ENCODE measurements around the gene MLLT11. TPM values are rescaled to one million over a fixed set of nuclear protein-coding genes. Genes with fewer than 3 reads are reported as not detected.
A peak's percentile ranks its signal among the peaks of the same experiment; 100 is the strongest.

The MLLT11 gene
- total RNA-seq, 1 donor from 2014 or later: 16.3 TPM

GRCh38 chr1:151026460-151026859 is 33.7 kb upstream of the MLLT11 start:
- TF ChIP-seq CTCF (IDR thresholded peaks at IDR 0.05; ENCODE audit: unreplicated experiment): no peak
- Mint-ChIP-seq H3K27me3 (ENCODE audit: low read depth) (no peaks in the 10 kb centered on the region), H3K9me3 (no peaks in the 10 kb centered on the region), H3K4me1 (no peaks in the 10 kb centered on the region), H3K27ac (no peak overlapping the region), H3K36me3 (peaks cover 40% of the 10 kb centered on the region), H3K4me3 (no peak overlapping the region)
- DNase-seq (ENCODE audit: low spot score in 2 of 2, unreplicated experiment in 2 of 2): no peak

- H3K27ac Mint-ChIP-seq: no peak overlapping the region
- peaks cover 40% of the 10 kb centered on the region for H3K36me3 Mint-ChIP-seq
- no peaks in the 10 kb centered on the region for H3K9me3 Mint-ChIP-seq
- peaks cover 12% of the 10 kb centered on the region for H3K4me1 Mint-ChIP-seq
- H3K4me3 Mint-ChIP-seq: no peak overlapping the region
- H3K27me3 Mint-ChIP-seq (ENCODE audit: low read depth): no peaks in the 10 kb centered on the region
- TF ChIP-seq CTCF (IDR thresholded peaks at IDR 0.05; ENCODE audit: unreplicated experiment): no peak
- DNase-seq (ENCODE audit: low spot score in 2 of 2, unreplicated experiment in 2 of 2): no peak
Measured at GRCh38 chr1:151032164-151032563, 28.0 kb upstream of the MLLT11 start.

GRCh38 chr1:151035167-151035566 is 25.0 kb upstream of the MLLT11 start:
- no peaks in the 10 kb centered on the region for H3K27me3 Mint-ChIP-seq (ENCODE audit: low read depth)
- H3K4me1 Mint-ChIP-seq: peaks cover 15% of the 10 kb centered on the region
- peaks cover 32% of the 10 kb centered on the region for H3K36me3 Mint-ChIP-seq
- H3K4me3 Mint-ChIP-seq: no peak overlapping the region
- H3K27ac Mint-ChIP-seq: no peak overlapping the region
- TF ChIP-seq CTCF (IDR thresholded peaks at IDR 0.05; ENCODE audit: unreplicated experiment): no peak
- H3K9me3 Mint-ChIP-seq: no peaks in the 10 kb centered on the region
- DNase-seq (ENCODE audit: low spot score in 2 of 2, unreplicated experiment in 2 of 2): no peak

- Mint-ChIP-seq H3K27ac (peak within 1 kb of the TSS; percentile 75), H3K9me3 (no peaks in the 10 kb centered on the region), H3K36me3 (peaks cover 29% of the 10 kb centered on the region), H3K4me3 (no peak within 1 kb of the TSS), H3K4me1 (peaks cover 15% of the 10 kb centered on the region), H3K27me3 (ENCODE audit: low read depth) (no peaks in the 10 kb centered on the region)
- DNase-seq (ENCODE audit: low spot score in 2 of 2, unreplicated experiment in 2 of 2): no peak
- no peak for TF ChIP-seq CTCF (IDR thresholded peaks at IDR 0.05; ENCODE audit: unreplicated experiment)
Measured at GRCh38 chr1:151036356-151036755, 23.8 kb upstream of the MLLT11 start, which contains the start of gene BNIPL. TSS of gene BNIPL (plus strand) at chr1:151036586. CDS start at chr1:151036726, 140 bp downstream.

- peaks cover 26% of the 10 kb centered on the region for H3K36me3 Mint-ChIP-seq
- no peak for TF ChIP-seq CTCF (IDR thresholded peaks at IDR 0.05; ENCODE audit: unreplicated experiment)
- peak overlapping the region; percentile 8 for H3K27ac Mint-ChIP-seq
- no peaks in the 10 kb centered on the region for H3K9me3 Mint-ChIP-seq
- DNase-seq (ENCODE audit: low spot score in 2 of 2, unreplicated experiment in 2 of 2): no peak
- no peak overlapping the region for H3K4me3 Mint-ChIP-seq
- H3K4me1 Mint-ChIP-seq: peaks cover 15% of the 10 kb centered on the region
- H3K27me3 Mint-ChIP-seq (ENCODE audit: low read depth): no peaks in the 10 kb centered on the region
Measured at GRCh38 chr1:151037032-151037431, 23.2 kb upstream of the MLLT11 start.

GRCh38 chr1:151039521-151039920 is 20.7 kb upstream of the MLLT11 start:
- Mint-ChIP-seq H3K36me3 (peaks cover 18% of the 10 kb centered on the region), H3K4me3 (no peak overlapping the region), H3K9me3 (no peaks in the 10 kb centered on the region), H3K27me3 (ENCODE audit: low read depth) (no peaks in the 10 kb centered on the region), H3K27ac (no peak overlapping the region), H3K4me1 (peaks cover 15% of the 10 kb centered on the region)
- no peak for DNase-seq (ENCODE audit: low spot score in 2 of 2, unreplicated experiment in 2 of 2)
- TF ChIP-seq CTCF (IDR thresholded peaks at IDR 0.05; ENCODE audit: unreplicated experiment): no peak

All from mesothelial cell of epicardium (in vitro differentiated cells).